HG03439 (cell line): ENCODE measurements around the gene RNASE3.
"Not testable (repeated sequence)": the region's sequence is repeated elsewhere in the genome, so short reads cannot be mapped to it uniquely, and the experiment has no call there.

Source experiments
- ATAC-seq: cut with Tn5 transposase; IDR thresholded peaks from one replicate; pipeline ENCODE4 v1.9.1; 2021; ENCODE audit warnings: mild to moderate bottlenecking, moderate library complexity; ENCODE audit not compliant: unreplicated experiment

Gene RNASE3

DNA sequence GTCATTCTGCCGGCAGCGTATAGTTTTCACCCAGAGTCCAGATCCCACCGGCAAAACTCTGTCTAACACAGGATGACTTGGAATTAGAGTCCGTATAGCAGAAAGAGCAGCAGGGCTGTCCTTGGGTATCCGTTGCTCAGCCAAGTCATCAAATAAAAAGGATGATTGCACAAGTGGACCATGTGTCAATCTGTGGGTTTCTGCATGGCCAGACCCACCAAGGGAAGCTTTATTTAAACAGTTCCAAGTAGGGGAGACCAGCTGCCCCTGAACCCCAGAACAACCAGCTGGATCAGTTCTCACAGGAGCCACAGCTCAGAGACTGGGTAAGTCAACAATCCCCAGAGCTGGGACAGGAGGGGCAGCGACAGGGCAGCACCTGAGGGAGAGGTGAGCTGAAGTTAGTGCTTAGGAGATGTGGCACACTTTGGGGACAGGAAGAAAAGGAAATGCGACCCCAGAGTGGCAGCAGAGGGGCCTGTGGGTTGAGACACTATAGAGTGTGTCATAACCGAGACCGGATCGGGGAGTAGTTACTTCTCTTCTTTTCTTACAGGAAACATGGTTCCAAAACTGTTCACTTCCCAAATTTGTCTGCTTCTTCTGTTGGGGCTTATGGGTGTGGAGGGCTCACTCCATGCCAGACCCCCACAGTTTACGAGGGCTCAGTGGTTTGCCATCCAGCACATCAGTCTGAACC lies at the start of gene RNASE3:
TSS of gene RNASE3 (plus strand) at position 260 of the 700 bp plus-strand sequence. CDS start at position 562, 302 bp downstream.
- not testable (repeated sequence) for ATAC-seq

DNA sequence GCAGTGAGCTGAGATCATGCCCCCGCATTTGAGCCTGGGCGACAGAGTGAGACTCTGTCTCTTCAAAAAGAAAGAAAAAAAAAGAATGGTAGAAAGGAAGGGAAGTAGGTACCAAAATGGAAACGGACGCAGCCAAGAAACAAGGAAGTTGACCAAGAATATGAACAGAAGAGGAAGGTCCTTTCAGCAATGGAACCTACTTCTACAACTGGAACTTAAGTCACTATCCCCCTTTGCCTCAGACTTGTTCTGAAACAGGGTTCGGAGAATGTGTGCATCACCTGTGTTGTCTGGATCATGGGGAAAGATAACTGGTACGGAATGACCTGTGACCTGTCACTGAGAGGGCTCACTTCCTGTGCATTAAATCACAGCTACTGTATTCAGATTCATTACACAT lies 44.6 kb upstream of the RNASE3 start:
- no peak for ATAC-seq

DNA sequence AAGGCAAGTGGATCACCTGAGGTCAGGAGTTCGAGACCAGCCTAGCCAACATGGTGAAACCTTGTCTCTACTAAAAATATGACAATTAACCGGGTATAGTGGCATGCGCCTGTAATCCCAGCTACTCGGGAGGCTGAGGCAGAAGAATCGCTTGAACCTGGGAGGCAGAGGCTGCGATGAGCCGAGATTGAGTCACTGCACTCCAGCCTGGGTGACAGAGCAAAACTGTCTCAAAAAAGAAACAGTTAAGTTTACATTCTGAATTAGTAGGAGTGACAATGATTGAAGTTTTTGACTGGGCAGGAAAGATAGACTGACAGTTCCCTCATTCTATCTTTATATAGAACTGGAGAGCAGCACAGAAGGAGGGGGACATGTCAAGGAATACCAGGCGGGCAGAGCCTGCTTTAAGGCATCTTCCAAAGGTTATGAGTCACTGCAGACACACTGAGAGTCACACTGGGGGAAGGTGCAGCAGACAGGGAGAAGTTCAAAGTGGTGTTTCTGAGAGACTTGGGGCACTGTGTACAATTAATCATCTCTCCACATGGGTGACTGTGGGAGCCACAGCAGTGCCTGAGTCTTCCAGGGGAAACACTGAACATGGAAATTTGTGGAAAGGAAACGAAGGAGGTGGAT lies 42.8 kb upstream of the RNASE3 start:
- no peak for ATAC-seq

DNA sequence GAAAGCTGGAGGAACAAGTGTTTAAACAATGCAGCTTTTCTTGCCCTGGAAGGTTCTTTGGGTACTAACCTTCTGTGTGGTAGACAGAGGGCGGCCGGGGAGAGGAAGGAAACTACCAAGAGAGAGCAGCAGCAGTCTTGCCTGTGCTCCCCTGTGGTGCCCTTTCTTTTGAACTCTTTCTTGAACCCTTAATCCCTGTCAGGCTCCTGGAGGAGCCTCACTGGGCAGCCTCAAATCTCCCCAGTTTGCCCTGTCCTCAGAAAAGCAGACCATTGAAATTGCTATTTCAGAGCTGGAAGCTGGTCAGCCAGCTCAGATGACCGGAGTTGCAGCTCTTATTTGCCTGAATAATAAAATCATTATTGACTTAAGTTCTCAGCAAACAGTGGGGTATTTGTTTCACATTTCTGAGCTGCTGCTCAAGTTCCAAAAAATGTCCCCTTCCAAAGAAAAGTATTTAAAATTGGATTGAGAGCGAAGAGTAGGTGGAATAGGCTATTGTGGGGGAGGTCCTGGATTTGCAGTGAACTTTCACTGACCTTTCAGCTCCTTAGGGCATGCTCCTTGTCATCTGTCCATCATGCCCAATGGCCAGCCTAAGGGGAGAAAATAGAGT lies 42.1 kb upstream of the RNASE3 start:
- no peak for ATAC-seq

DNA sequence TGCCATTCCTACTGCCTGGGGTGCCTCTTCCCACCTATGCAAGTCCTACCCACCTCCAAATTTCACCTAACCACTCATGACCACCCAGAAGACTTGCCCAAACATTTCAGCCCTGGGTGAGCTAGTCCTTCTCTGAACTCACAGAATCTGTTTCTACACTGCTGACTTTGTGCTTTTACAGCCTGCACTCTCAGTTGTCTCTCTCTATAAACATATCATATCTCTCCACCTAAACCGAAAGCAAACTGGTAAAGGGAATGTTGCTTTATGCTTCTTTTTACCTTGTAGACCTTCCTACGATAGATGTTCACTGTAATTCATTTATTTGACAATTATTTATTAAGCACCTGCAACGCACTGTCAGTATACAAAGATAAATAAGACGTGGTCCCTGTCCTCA lies 38.1 kb upstream of the RNASE3 start:
- ATAC-seq = no peak

DNA sequence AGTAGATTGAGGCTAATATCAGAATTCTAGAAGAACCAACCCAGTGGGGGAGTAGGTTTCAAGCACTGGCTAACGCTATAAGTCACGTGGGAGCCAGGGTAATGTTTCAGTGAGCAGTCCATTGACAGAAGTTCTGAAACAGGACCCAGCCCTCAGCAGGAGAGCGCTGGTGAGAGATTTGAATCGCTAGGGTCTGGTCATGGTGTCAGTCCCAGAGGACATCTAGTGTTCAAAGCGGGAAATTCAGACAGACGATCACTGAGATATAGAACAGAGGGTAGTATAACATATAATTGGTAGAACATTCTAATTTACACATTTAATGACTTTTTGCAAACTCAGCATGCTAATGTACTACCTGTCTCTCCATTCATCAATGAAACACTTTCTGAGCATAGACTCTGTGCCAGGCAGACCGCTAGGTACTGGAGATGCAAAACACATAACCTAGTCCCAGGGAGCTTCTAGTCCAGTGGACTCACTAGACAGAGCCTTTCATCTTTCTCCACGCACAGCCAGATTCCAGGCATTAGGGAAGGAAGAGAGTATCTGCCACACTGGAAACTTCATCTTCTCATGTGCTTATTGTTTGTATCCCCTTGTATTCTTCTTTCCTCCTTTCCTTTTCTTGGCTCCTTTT lies 35.4 kb upstream of the RNASE3 start:
- peak; percentile 79 for ATAC-seq

DNA sequence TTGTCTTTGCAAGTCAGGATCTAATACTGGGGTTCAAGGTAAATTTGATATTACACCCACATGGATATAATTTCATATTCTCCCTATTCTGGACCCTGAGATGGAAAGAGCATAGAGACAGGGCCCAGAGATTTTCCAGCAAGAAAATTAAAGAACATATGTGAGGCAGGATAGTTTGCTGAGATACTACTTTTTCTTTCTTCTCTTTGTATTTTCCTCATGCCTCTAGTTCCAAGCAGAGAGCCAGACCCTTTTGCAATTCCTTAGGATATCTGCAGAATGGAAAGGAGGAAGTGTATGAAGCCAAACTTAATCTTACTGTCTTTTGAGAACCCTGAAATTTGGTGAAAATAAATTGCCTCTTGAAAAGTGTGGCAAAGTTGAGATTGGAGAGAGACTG lies 34.0 kb upstream of the RNASE3 start:
- no peak for ATAC-seq

DNA sequence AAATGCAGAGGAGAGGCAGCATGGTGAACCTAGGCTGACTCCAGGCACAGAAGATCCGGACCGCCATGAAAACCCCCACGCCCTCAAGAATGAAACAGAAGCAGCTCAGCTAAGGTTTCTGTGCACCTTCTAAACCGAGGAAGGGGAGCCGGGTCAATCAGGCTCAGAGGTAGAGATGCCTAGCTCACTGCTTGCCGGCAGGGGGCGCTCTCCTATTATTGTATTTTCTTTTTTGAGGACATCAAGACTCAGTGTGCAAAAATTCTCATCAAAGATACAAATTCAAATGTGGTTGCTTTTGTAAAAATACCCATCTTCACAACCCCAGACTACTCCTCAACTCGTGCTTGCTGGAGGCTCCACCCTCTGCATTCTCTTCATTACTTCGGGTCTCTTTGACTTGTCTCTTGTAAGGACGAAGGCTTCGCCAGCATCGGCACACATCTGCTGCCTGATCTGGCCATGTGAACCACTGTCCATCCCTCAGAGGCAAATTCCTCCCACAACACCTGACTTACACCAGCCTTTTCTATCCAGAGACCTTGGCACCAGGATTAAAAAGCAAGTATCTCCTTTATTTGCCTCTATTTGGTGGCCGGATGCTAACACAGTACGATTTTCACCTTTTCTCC lies 33.4 kb upstream of the RNASE3 start:
- peak; percentile 61 for ATAC-seq

DNA sequence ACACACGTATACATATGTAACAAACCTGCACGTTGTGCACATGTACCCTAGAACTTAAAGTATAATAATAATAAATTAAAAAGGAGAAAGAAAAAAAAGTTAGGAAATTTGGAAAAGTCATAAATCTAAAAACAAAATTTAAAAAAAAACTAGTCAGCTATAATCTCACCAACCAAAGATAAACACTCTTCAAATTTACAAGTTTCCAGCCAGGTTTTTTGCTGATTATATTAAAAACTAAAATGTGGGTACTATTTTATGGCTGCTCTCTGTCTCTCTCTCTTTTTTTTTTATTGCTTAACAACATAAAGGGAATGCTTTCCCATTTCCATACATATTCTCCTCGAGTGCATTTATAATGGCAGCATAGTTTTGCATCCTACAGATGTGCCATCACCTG lies 25.0 kb upstream of the RNASE3 start:
- ATAC-seq = no peak

DNA sequence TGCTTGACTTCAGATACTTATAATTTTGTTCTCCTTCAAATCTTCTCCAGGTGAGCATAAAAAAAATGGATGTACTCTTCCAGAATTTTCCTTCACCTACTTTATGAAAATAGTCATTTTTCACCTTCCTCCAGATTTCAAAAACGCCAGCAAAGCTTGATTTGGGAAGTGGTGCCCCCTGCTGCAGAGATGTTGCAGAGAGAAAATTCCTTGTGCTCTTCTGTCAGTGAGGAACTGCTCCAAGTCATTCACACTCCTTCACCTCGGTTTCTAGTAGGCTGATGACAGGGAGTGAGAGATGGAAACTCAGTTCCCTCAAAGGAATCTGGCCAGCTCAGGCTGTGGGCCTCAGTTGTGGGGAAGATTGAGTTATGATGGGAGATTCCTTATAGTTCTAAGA lies 24.2 kb upstream of the RNASE3 start:
- no peak for ATAC-seq

DNA sequence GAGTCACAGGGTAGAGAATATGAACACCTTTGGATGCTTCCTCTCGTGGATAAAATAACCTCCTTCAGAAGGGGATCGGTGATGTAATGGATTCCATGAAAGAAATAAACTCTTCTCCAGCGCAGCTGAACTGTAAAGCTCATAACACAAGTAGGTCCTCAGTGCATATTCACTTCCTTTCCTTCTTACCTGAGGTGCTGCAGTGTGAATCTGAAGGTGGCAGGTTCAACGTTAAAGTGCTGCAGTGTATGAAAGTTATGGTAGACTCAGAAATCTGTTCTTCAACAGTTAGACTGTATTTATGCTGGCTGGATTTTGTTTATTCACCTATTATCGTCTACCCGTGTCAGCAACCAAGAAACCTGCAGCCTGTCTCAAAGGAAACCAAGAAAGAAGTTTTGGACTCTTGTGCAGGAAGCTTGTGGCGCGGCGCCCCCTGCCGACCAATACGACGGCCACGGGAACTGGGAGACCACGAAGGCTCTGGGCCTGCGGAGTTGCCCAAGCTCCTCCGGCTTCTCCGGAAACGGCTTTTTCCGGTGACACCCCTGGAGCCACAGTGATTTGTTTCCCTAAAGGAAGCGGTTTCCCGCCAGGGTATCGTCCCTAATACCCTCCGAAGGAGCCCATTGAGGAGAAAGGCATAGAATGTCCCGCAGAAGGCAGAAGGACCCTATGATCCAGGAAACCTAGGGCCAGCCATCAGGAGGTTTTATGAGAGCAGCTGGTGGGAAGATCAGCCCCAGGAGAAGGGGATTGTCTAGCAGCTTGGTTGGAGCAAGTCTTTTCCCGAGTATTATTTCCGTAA lies 17.6 kb upstream of the RNASE3 start:
- ATAC-seq = no peak

DNA sequence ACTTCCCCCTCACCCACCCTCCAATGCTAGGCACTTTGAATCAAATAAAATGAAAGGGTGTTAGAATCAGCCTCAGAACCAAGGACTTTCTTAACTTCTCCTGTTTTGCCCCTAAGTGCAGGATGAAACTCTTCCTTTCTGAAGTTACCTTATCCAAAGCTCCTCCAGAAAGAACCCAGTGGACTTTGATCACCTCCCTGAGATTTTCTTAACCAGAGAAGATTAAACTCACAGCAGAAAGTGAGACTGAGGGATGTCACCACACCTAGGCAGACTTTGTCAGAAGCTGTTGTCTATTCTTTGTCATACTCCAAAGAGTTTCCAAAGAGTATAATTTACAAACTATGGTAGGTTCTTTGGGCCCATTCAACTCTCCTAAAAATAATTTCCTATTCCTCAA lies 14.2 kb upstream of the RNASE3 start:
- ATAC-seq = no peak

DNA sequence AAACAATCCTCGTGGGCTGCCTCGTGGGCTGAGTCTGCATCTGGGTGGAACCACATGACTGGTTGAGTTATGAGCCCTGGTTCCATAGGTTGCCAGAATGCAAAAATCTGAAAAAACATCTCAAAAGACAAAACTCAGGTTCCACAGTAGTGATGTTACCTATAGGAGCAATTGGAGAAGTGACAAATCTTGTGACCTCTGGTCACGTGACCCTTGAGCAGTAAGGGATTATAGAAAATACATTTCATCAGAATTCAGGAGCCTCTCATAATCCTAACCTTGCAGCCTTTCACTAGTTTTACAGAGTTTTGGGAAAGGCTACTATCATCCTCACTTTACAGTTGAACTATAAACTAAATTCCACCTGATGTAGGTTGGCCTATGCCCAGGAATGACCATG lies 12.5 kb upstream of the RNASE3 start:
- ATAC-seq = no peak

DNA sequence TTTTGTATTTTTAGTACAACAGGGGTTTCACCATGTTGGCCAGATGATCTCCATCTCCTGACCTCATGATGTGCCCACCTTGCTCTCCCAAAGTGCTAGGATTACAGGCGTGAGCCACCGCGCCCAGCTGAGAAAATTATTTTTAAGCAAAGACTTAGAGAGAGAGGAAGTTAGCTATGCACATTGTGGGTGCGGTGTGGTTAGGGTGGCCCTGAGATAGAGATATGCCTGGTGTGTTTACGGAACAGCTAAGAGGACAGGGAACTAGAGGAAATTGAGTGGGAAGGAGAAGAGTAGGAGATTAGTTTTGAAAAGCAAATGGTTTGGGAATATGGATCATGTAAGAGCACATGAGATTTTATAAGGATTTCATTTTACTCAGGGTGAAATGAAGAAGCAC lies 10.0 kb upstream of the RNASE3 start:
- not testable (repeated sequence) for ATAC-seq

DNA sequence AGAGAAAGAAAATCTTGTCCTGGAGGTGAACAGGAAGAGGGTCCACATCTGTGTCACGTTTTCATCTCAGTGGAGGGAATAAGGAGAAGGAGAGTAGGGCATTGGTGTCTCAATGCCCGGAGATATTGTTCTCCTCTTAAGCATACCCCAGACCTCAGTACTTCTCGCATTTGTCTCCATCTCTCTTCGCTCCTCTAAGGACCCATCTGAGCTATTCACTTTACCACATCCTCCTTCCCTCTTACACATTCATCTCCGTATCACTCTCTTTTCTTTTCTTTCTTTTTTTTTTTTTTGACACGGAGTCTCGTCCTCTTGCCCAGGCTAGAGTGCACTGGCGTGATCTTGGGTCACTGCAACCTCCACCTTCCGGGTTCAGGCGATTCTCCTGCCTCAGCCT lies 8.4 kb upstream of the RNASE3 start:
- ATAC-seq = not testable (repeated sequence)

DNA sequence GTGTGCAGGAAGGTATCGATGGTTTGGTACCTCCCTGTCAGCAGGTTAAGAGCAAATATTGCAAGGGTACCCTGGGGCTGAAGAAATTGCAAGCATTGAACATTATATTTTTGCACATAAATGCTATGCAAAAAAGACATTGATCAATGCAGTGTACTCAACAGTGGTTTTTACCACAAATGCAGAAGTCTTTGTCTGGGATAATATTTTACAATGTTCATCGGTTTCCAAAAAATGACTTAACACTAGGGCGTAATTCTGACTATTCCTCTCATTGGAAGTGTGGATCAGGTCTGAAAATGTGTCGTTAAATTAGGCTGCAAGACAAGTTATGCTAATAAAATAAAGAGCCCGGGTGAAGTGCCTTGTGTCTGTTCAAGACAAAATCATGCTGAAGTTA lies 2.8 kb upstream of the RNASE3 start:
- ATAC-seq = not testable (repeated sequence)

DNA sequence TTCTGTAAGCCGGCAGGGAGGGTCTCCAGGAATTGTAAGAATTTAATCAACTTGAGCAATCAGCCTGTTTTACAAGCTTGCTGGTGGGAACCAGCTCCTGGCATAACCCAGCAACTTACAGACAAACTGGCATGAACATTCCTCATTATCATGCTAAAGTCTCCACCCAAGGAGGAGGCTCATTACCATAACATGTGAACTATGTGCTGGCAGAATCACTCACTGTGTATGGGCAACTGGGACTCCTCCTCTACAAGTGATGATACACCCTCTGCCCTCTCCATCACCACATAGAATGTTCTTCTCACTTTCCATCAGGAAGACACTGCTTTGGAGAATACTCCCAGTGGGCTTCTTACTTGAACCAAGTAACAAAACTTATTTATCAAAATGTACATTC lies 4.1 kb downstream of the RNASE3 start:
- not testable (repeated sequence) for ATAC-seq

DNA sequence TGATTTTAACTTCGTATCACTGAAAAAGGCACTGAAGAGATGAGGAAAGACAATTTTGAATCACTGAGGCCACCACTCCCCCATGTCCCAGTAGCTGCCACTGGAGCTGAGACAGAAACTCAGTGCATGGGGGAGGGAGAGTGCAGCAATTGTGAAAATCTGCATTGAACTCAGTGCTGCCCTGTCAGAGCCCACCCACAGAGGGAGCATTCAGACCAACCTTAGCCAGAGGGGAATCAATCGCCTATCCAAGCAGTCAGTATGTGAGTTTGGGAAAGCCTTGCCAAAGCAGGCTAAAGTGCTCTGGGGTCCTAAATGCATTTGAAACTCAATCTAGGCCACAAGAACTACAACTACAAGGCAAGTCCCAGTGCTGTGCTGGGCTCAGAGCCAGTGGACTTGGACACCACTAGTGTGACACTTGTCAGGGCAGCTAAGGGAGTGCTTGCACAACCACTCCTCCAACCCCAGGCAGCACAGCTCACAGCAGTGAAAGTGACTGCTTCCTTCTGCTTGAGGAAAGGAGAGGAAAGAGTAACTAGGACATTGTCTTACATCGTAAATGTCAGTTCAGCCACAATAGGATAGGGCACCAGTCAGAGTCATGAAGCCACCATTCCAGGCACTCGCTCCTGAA lies 13.3 kb downstream of the RNASE3 start:
- no peak for ATAC-seq

DNA sequence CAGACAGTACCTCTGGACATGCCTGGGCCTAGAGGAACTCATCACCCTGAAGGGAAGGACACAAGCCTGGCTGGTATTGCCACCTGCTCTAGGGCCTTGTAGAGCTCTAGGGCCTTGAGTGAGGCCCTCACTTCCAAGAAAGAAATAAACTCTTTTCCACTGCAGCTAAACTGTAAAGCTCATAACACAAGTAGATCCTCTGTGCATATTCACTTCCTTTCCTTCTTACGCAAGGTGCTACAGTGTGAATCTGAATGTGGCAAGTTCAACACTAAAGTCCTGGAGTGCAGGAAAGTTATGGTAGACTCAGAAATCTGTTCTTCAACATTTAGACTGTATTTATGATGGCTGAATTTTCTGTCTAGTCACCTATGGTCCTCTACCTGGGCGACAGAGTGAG lies 14.5 kb downstream of the RNASE3 start:
- ATAC-seq = no peak

DNA sequence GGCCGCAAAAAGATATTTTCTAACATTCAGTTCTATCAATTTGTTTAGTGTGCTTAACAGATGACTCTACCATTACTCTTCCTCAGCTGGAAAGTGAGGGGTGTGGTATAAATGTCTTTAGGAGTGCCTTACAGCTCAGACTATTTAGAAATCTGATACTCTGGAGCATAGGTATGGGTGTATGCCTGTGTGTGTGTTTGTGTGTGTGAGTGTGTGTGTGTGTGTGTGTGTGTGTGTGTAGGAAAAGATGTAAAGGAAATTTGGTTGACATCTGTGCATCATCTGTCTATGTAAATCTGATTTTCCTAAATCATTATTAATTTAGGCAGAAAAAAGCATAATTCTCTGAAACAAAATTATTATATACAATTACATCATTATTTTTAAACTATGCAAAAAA lies 16.0 kb downstream of the RNASE3 start:
- no peak for ATAC-seq
